A549 (cell line): Measurements from ENCODE around the gene GAS1. TPM values are rescaled to one million over a fixed set of nuclear protein-coding genes. Genes with fewer than 3 reads are reported as not detected.

Experiments used
- ATAC-seq, 2 experiments: fragments of 200-7000 bp in 1 of 2; fragments of >200 bp in 1 of 2; cut with Nextera tagmentation in 1 of 2; cut with Tn5 transposase in 1 of 2; 3 replicates each; pipeline versions ENCODE4 v1.8.0 to v1.9.1; 2018 to 2020; ENCODE audit warnings: mild to moderate bottlenecking in 1 of 2, moderate library complexity in 1 of 2
- CTCF ChIA-PET: fragments of 300-600 bp; sonication (Branson Sonifier 250); formaldehyde crosslinking; extraction: SDS; loops from one replicate; lab custom pipeline; 2021; ENCODE audit warnings: antibody characterized with exemption, inconsistent platforms; lab: Yijun Ruan, JAX
- POLR2A ChIA-PET: fragments of 350-600 bp; formaldehyde crosslinking; extraction: SDS; loops from one replicate; lab custom pipeline; 2021; ENCODE audit warnings: antibody characterized with exemption, inconsistent platforms; lab: Yijun Ruan, JAX
- DNase-seq, 2 experiments: peaks; one replicate each; pipeline versions ENCODE4 v3.0.0 to v3.0.0-alpha.2; 2011 to 2016; ENCODE audit warnings: low read depth in 1 of 2, low spot score in 1 of 2
- FAIRE-seq: peaks from 2 replicates; lab custom pipeline; 2011; peaks lifted over from hg19 to GRCh38; lab: Jason Lieb, UNC
- H3K27ac ChIP-seq, 2 experiments: fragments of >200 bp; sonication (Bioruptor Twin); formaldehyde crosslinking; 3 replicates each; pipeline ENCODE4 v1.5.1; 2016 to 2017
- H3K4me1 ChIP-seq: fragments of >200 bp; sonication (Bioruptor Twin); formaldehyde crosslinking; 3 replicates; pipeline ENCODE4 v1.6.1; 2016
- H3K4me2 ChIP-seq: fragments of >200 bp; sonication (Bioruptor Twin); formaldehyde crosslinking; 3 replicates; pipeline ENCODE4 v1.6.1; 2016
- H3K4me3 ChIP-seq: fragments of >200 bp; sonication (Bioruptor Twin); formaldehyde crosslinking; 3 replicates; pipeline ENCODE4 v1.5.1; 2016
- H3K9me3 ChIP-seq: fragments of >200 bp; sonication (Bioruptor Twin); formaldehyde crosslinking; 3 replicates; pipeline ENCODE4 v1.6.1; 2016
- BHLHE40 ChIP-seq: IDR thresholded peaks from 2 replicates; pipeline ENCODE4 v1.6.1; 2012; ENCODE audit warnings: low read depth, low read length, inconsistent platforms
- CBX8 ChIP-seq: fragments of 200-600 bp; sonication (generic); IDR thresholded peaks from 2 replicates; pipeline ENCODE4 v1.6.1; 2016
- CHD2 ChIP-seq: fragments of 150-350 bp; IDR thresholded peaks from 2 replicates; pipeline ENCODE4 v1.6.1; 2014; ENCODE audit warnings: low read length; ENCODE audit not compliant: partially characterized antibody
- EHMT2 ChIP-seq: fragments of 200-600 bp; sonication (generic); IDR thresholded peaks from 2 replicates; pipeline ENCODE4 v1.6.1; 2016; ENCODE audit warnings: antibody characterized with exemption, low read depth, mild to moderate bottlenecking, moderate library complexity
- FOSL2 ChIP-seq, 2 experiments: fragments of 450-650 bp in 1 of 2; fragments of >200 bp in 1 of 2; sonication (Bioruptor Twin) in 1 of 2; formaldehyde crosslinking; IDR thresholded peaks; 2 replicates each; pipeline versions ENCODE4 v1.5.0 to v1.6.1; 2016 to 2020; ENCODE audit warnings: mild to moderate bottlenecking in 1 of 2, moderate library complexity in 1 of 2
- HDAC2 ChIP-seq: fragments of 200-600 bp; sonication (generic); IDR thresholded peaks from 2 replicates; pipeline ENCODE4 v1.6.1; 2016
- HOXA7 ChIP-seq: fragments of 250-450 bp; sonication (Bioruptor Pico); IDR thresholded peaks from 2 replicates; pipeline ENCODE4 v1.5.0; 2020; ENCODE audit warnings: mild to moderate bottlenecking, moderate library complexity
- HOXB5 ChIP-seq: fragments of 250-450 bp; sonication (Bioruptor Pico); IDR thresholded peaks from 2 replicates; pipeline ENCODE4 v1.5.0; 2020; ENCODE audit warnings: mild to moderate bottlenecking, moderate library complexity
- MAFK ChIP-seq: fragments of 450-650 bp; IDR thresholded peaks from 2 replicates; pipeline ENCODE4 v1.6.1; 2014; ENCODE audit not compliant: partially characterized antibody
- MAZ ChIP-seq: fragments of 150-350 bp; IDR thresholded peaks from 2 replicates; pipeline ENCODE4 v1.6.1; 2014; ENCODE audit warnings: antibody characterized with exemption, low read depth, low read length, borderline replicate concordance
- NFE2L2 ChIP-seq: fragments of 150-350 bp; conservative IDR thresholded peaks from 2 replicates; pipeline ENCODE4 v1.6.1; 2014; ENCODE audit warnings: low read length
- PHF8 ChIP-seq: fragments of 200-600 bp; sonication (generic); IDR thresholded peaks from 2 replicates; pipeline ENCODE4 v1.6.1; 2016; ENCODE audit warnings: low read depth, mild to moderate bottlenecking, antibody characterized with exemption, moderate library complexity, borderline replicate concordance
- POLR2A ChIP-seq: IDR thresholded peaks from 2 replicates; pipeline ENCODE4 v1.6.1; 2012; ENCODE audit warnings: mild to moderate bottlenecking, low read length
- RAD21 ChIP-seq, 2 experiments: fragments of >200 bp in 1 of 2; sonication (Bioruptor Twin) in 1 of 2; formaldehyde crosslinking in 1 of 2; IDR thresholded peaks in 1 of 2; conservative IDR thresholded peaks in 1 of 2; 2 replicates in 1 of 2; 3 replicates in 1 of 2; pipeline ENCODE4 v1.6.1; 2012 to 2018; ENCODE audit warnings: inconsistent platforms in 1 of 2
- RARB ChIP-seq: fragments of 250-450 bp; sonication (Bioruptor Pico); IDR thresholded peaks from 2 replicates; pipeline ENCODE4 v1.8.0; 2021; ENCODE audit warnings: mild to moderate bottlenecking, moderate library complexity
- RCOR1 ChIP-seq: fragments of 150-350 bp; IDR thresholded peaks from 2 replicates; pipeline ENCODE4 v1.6.1; 2014; ENCODE audit warnings: antibody characterized with exemption, low read length, low read depth
- RFX5 ChIP-seq: fragments of 450-650 bp; IDR thresholded peaks from 2 replicates; pipeline ENCODE4 v1.7.1; 2014; ENCODE audit warnings: antibody characterized with exemption, mild to moderate bottlenecking, moderate library complexity
- ZFP36 ChIP-seq: fragments of 450-650 bp; IDR thresholded peaks from 2 replicates; pipeline ENCODE4 v1.6.1; 2014; ENCODE audit warnings: borderline replicate concordance; ENCODE audit not compliant: partially characterized antibody
- ZNF302 ChIP-seq: fragments of 250-450 bp; sonication (Bioruptor Pico); IDR thresholded peaks from 2 replicates; pipeline ENCODE4 v1.9.0; 2021; ENCODE audit warnings: inconsistent platforms, mild to moderate bottlenecking, moderate library complexity
- WGBS: methylation state at CpG from one replicate; pipeline ENCODE4 v1.1.6; 2017; ENCODE audit errors: missing lambda C conversion rate; 5-methylcytosine and 5-hydroxymethylcytosine counted together
- polyA plus RNA-seq, 4 experiments: library from polyadenylated mRNA; depleted of rRNA in 3 of 4; stranded (reverse); fragments of >200 nt; fragmentation: RNase III in 1 of 4; extraction: RNeasy Plus Mini Kit Qiagen cat#74134 plus additional on column Dnase treatment in 1 of 4; gene quantifications; 2 replicates in 3 of 4; 3 replicates in 1 of 4; pipeline ENCODE4 v1.2.3, GENCODE V29; 2011 to 2017
- TF ChIP-seq, protein P1 (sequence below): fragments of >200 bp; sonication (Bioruptor Twin); formaldehyde crosslinking; IDR thresholded peaks from 3 replicates; pipeline ENCODE4 v1.5.1; 2016
- TF ChIP-seq, protein P2 (sequence below): fragments of 250-450 bp; sonication (Bioruptor Pico); IDR thresholded peaks from 2 replicates; pipeline ENCODE4 v1.5.0; 2021; ENCODE audit warnings: mild to moderate bottlenecking, moderate library complexity, borderline replicate concordance
- TF ChIP-seq, protein P3 (sequence below): IDR thresholded peaks from 2 replicates; pipeline ENCODE4 v1.6.1; 2012
- TF ChIP-seq, protein P4 (sequence below): IDR thresholded peaks from 2 replicates; pipeline ENCODE4 v1.6.1; 2012
- TF ChIP-seq, protein P5 (sequence below): fragments of 450-650 bp; IDR thresholded peaks from 2 replicates; pipeline ENCODE4 v1.6.1; 2014; ENCODE audit warnings: antibody characterized with exemption

Gene GAS1
- polyA plus RNA-seq, 2 of the 4 experiments (the other 2 are of a cell fraction) = 0.03 TPM; not detected in 1

DNA sequence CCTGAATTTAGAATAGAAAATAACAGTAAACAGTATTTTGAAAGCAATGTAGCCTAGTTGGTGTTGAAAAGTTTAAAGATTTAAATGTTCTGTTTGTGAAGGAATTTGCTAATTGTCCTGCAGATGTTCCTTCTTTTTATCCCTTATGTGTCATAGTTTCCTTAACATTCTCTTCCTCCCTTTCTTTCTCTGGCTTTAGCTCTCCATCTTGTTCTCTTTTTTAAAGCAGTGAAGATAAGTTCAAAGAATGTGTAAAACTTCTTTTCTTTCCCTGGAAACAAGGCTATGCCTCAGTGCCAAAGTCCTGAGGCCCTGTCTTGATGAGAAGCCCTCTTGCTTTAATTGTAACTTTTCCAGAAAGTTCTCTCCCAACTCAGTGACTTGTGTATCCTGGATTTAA, 24.4 kb upstream of the GAS1 start:
- H3K27ac ChIP-seq = no peak overlapping the region
- DNase-seq (no peak), ATAC-seq (no peak), FAIRE-seq (no peak)
- no peak overlapping the region for H3K4me2 ChIP-seq
- TF ChIP-seq RCOR1 (no peak), MAFK (no peak), RFX5 (no peak), EHMT2 (no peak), RARB (CRISPR knock-in tag) (no peak), HDAC2 (no peak)
- TF ChIP-seq, protein P1, sequence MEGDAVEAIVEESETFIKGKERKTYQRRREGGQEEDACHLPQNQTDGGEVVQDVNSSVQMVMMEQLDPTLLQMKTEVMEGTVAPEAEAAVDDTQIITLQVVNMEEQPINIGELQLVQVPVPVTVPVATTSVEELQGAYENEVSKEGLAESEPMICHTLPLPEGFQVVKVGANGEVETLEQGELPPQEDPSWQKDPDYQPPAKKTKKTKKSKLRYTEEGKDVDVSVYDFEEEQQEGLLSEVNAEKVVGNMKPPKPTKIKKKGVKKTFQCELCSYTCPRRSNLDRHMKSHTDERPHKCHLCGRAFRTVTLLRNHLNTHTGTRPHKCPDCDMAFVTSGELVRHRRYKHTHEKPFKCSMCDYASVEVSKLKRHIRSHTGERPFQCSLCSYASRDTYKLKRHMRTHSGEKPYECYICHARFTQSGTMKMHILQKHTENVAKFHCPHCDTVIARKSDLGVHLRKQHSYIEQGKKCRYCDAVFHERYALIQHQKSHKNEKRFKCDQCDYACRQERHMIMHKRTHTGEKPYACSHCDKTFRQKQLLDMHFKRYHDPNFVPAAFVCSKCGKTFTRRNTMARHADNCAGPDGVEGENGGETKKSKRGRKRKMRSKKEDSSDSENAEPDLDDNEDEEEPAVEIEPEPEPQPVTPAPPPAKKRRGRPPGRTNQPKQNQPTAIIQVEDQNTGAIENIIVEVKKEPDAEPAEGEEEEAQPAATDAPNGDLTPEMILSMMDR = no peak
- TF ChIP-seq, protein P2, sequence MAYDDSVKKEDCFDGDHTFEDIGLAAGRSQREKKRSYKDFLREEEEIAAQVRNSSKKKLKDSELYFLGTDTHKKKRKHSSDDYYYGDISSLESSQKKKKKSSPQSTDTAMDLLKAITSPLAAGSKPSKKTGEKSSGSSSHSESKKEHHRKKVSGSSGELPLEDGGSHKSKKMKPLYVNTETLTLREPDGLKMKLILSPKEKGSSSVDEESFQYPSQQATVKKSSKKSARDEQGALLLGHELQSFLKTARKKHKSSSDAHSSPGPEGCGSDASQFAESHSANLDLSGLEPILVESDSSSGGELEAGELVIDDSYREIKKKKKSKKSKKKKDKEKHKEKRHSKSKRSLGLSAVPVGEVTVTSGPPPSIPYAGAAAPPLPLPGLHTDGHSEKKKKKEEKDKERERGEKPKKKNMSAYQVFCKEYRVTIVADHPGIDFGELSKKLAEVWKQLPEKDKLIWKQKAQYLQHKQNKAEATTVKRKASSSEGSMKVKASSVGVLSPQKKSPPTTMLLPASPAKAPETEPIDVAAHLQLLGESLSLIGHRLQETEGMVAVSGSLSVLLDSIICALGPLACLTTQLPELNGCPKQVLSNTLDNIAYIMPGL (CRISPR knock-in tag) = no peak
- ChIA-PET CTCF (interaction anchor here (1.3 kb wide), 1 partner anchor 26 kb away, joined by 3 read pairs; no protein-coding TSS in a partner anchor), POLR2A (no interaction called here)
- H3K4me3 ChIP-seq = no peak overlapping the region
- no peaks in the 10 kb centered on the region for H3K4me1 ChIP-seq
- H3K9me3 ChIP-seq = no peaks in the 10 kb centered on the region

DNA sequence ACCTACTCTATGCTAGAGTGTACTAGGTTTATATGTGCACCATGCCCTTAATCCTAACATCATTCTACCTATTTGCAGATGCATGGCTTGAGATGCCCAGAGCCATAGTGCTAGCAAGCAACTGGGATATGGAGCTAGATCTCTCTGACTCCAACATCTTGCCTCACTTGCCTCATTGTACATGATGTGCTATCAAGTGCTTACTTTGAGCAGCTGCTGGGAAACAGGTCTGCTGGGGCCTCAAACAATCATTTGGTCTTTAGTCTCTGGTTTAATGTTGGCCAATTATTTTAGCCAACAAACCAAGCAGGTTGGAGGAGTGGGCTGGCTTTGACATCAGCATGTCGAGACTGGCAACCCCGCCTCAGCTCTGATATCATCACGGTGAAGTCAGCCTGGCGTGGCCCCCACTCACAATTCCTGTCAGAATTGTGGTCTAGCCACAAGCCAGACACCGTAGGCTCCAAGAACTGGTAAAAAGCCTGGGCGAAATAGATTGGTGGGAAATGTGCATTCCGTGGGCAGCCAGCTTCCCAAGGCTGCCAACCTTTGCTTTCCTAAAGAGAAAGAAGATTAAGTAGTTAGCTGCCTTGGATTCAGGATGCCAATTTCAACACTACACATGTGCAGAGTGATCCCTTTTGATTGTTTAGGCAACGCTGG, 21.1 kb upstream of the GAS1 start:
- TF ChIP-seq NFE2L2 (no peak), RAD21 (conservative IDR thresholded peaks at IDR 0.05 in 1 of 2, IDR thresholded peaks at IDR 0.05 in 1 of 2) (no peak), BHLHE40 (no peak), FOSL2 (IDR thresholded peaks at IDR 0.05) (no peak), FOSL2 (CRISPR knock-in tag; IDR thresholded peaks at IDR 0.05) (no peak), POLR2A (no peak), CBX8 (no peak), ZFP36 (no peak), PHF8 (no peak), MAFK (no peak), CHD2 (no peak), HOXB5 (CRISPR knock-in tag) (no peak), MAZ (no peak), ZNF302 (CRISPR knock-in tag) (no peak), HOXA7 (no peak)
- TF ChIP-seq, protein P3, sequence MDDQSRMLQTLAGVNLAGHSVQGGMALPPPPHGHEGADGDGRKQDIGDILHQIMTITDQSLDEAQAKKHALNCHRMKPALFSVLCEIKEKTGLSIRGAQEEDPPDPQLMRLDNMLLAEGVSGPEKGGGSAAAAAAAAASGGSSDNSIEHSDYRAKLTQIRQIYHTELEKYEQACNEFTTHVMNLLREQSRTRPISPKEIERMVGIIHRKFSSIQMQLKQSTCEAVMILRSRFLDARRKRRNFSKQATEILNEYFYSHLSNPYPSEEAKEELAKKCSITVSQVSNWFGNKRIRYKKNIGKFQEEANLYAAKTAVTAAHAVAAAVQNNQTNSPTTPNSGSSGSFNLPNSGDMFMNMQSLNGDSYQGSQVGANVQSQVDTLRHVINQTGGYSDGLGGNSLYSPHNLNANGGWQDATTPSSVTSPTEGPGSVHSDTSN = no peak
- TF ChIP-seq, protein P4, sequence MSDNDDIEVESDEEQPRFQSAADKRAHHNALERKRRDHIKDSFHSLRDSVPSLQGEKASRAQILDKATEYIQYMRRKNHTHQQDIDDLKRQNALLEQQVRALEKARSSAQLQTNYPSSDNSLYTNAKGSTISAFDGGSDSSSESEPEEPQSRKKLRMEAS = no peak
- TF ChIP-seq, protein P5, sequence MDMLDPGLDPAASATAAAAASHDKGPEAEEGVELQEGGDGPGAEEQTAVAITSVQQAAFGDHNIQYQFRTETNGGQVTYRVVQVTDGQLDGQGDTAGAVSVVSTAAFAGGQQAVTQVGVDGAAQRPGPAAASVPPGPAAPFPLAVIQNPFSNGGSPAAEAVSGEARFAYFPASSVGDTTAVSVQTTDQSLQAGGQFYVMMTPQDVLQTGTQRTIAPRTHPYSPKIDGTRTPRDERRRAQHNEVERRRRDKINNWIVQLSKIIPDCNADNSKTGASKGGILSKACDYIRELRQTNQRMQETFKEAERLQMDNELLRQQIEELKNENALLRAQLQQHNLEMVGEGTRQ = no peak
- Histone ChIP-seq H3K4me2 (no peak overlapping the region), H3K4me3 (no peak overlapping the region), H3K9me3 (no peaks in the 10 kb centered on the region), H3K27ac (no peak overlapping the region), H3K4me1 (no peaks in the 10 kb centered on the region)
- POLR2A ChIA-PET = no interaction called here
- ATAC-seq (no peak), DNase-seq (no peak), FAIRE-seq (no peak)
- WGBS = 3% methylated on average over 8 of the region's 8 CpGs
- CTCF ChIA-PET = interaction anchor here (1.7 kb wide), 1 partner anchor 12 kb away, joined by 6 read pairs; no protein-coding TSS in a partner anchor
